ENCODE results near the gene RASGRF2.

GRCh38 chr5:81020478-81021167, 60.5 kb downstream of the RASGRF2 start:
- TF ChIP-seq CTCF (conservative IDR thresholded peaks at IDR 0.05; ENCODE audit: low read length) = no peak
- TF ChIP-seq EZH2phosphoT487 (IDR thresholded peaks at IDR 0.05; ENCODE audit: borderline replicate concordance, low read depth, low read length) = no peak
